ENCODE data around the gene PASK. TPM values are rescaled to one million over a fixed set of nuclear protein-coding genes. Genes with fewer than 3 reads are reported as not detected.

PASK gene
- total and polyA plus RNA-seq, 2 of the 4 experiments (the other 2 are of a cell fraction), result 4.1 TPM

DNA sequence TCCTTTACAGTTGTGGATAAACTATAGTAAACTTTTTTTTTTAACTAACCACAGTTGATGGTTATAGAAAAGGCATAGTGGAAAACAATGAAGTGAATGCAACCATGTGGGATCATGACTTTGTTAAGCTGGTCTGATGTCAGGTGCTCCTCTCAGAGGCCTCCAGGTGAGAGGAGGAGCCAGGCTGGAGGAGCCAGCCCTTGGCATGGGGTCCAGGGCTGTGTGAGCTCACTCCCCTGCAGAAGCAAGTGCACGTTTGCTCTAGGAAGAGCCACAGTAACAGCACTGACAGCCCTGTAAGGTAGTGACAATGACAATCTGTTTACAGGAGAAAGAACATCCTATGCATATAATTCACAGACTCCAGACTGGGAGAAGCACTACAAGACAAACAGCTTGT, 6.7 kb upstream of the PASK start:
- Histone ChIP-seq H2AK9ac (replicated peaks; ENCODE audit: low read depth, low read length, poor library complexity) (no peak overlapping the region), H2BK5ac (ENCODE audit: low read depth, low read length, poor library complexity, severe bottlenecking) (no peak overlapping the region), H3K9me1 (ENCODE audit: insufficient read depth, low read length) (peaks cover 20% of the 10 kb centered on the region), H3K14ac (replicated peaks; ENCODE audit: low read depth, low read length) (no peak overlapping the region), H3K23ac (ENCODE audit: low read depth, low read length) (no peak overlapping the region), H2BK20ac (ENCODE audit: low read depth, low read length) (no peak overlapping the region), H3K4me3 (ENCODE audit: insufficient read depth, low read depth, low read length) (no peak overlapping the region), H2AK5ac (ENCODE audit: low read depth, low read length) (no peak overlapping the region), H3K79me1 (ENCODE audit: low read depth in 1 of 2, low read length in 2 of 2) (peaks cover 18 to 46% of the 10 kb centered on the region in 2 experiments), H3K4ac (ENCODE audit: low read depth, low read length) (no peak overlapping the region), H4K91ac (ENCODE audit: insufficient read depth, low read depth, low read length) (no peak overlapping the region), H4K20me1 (ENCODE audit: insufficient read depth, low read length) (peaks cover 19% of the 10 kb centered on the region), H3K18ac (ENCODE audit: low read depth, low read length) (no peak overlapping the region), H4K8ac (ENCODE audit: low read depth in 2 of 2, low read length in 2 of 2) (no peak overlapping the region), H3K27me3 (ENCODE audit: control insufficient read depth, insufficient read depth, low read length) (no peaks in the 10 kb centered on the region), H3K36me3 (ENCODE audit: control insufficient read depth, insufficient read depth, low read length) (peaks cover 30% of the 10 kb centered on the region), H3K56ac (ENCODE audit: extremely low read depth, insufficient read depth, low read length) (no peak overlapping the region), H4K5ac (ENCODE audit: low read depth, low read length) (no peak overlapping the region), H2BK15ac (ENCODE audit: low read depth, low read length) (no peak overlapping the region), H3K9me3 (ENCODE audit: control insufficient read depth, insufficient read depth, low read length) (no peaks in the 10 kb centered on the region), H3K4me1 (ENCODE audit: control insufficient read depth, insufficient read depth, low read length) (peaks cover 7% of the 10 kb centered on the region; the same call in 1 of the 2 replicates), H2AFZ (replicated peaks; ENCODE audit: low read length, poor library complexity) (no peak overlapping the region), H3K27ac (ENCODE audit: insufficient read depth, low read length) (no peak overlapping the region), H3K9ac (ENCODE audit: low read depth, low read length) (no peak overlapping the region), H3K4me2 (ENCODE audit: low read depth, low read length) (no peak overlapping the region), H2BK120ac (ENCODE audit: low read depth, low read length) (no peak overlapping the region)
- intact Hi-C loops (cut with micrococcal nuclease) (no loop called here), in situ Hi-C loops (cut with MboI; ENCODE audit: low sequenced_read_pairs) (no loop called here), dilution Hi-C loops (cut with HindIII; ENCODE audit: low sequenced_read_pairs, unreplicated experiment) (no loop called here)
- BruUV-seq (replicated peaks), result no TSS peak
- DNase-seq (no peak), ATAC-seq (ENCODE audit: low read depth) (no peak)
- TF ChIP-seq, protein P1, sequence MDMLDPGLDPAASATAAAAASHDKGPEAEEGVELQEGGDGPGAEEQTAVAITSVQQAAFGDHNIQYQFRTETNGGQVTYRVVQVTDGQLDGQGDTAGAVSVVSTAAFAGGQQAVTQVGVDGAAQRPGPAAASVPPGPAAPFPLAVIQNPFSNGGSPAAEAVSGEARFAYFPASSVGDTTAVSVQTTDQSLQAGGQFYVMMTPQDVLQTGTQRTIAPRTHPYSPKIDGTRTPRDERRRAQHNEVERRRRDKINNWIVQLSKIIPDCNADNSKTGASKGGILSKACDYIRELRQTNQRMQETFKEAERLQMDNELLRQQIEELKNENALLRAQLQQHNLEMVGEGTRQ (IDR thresholded peaks at IDR 0.05; ENCODE audit: low read depth, low read length), result no peak
- TF ChIP-seq SMC3 (IDR thresholded peaks at IDR 0.05; ENCODE audit: low read depth, low read length) (no peak), CEBPB (IDR thresholded peaks at IDR 0.05; ENCODE audit: low read depth, low read length) (no peak), CHD1 (IDR thresholded peaks at IDR 0.05; ENCODE audit: low read depth, low read length) (no peak), FOS (IDR thresholded peaks at IDR 0.05; ENCODE audit: low read depth, low read length) (no peak), BHLHE40 (IDR thresholded peaks at IDR 0.05; ENCODE audit: low read depth, low read length) (no peak)
- TF ChIP-seq, protein P2, sequence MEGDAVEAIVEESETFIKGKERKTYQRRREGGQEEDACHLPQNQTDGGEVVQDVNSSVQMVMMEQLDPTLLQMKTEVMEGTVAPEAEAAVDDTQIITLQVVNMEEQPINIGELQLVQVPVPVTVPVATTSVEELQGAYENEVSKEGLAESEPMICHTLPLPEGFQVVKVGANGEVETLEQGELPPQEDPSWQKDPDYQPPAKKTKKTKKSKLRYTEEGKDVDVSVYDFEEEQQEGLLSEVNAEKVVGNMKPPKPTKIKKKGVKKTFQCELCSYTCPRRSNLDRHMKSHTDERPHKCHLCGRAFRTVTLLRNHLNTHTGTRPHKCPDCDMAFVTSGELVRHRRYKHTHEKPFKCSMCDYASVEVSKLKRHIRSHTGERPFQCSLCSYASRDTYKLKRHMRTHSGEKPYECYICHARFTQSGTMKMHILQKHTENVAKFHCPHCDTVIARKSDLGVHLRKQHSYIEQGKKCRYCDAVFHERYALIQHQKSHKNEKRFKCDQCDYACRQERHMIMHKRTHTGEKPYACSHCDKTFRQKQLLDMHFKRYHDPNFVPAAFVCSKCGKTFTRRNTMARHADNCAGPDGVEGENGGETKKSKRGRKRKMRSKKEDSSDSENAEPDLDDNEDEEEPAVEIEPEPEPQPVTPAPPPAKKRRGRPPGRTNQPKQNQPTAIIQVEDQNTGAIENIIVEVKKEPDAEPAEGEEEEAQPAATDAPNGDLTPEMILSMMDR (conservative IDR thresholded peaks at IDR 0.05; ENCODE audit: low read depth, low read length), result no peak
- WGBS, 2 experiments (ENCODE audit: extremely low coverage in 2 of 2, insufficient read length in 1 of 2), result no CpG with 5 or more reads among the region's 1 CpG
- ChIA-PET POLR2A (ENCODE audit: unreplicated experiment) (no interaction called here), CTCF (no interaction called here)

All from IMR-90 (cell line).